AG10803 (cell line): ENCODE data around the gene SLC6A12.
"Not testable (repeated sequence)": the region's sequence is repeated elsewhere in the genome, so short reads cannot be mapped to it uniquely, and the experiment has no call there.

Source experiments
- DNase-seq: peaks from one replicate; pipeline ENCODE4 v3.0.0; 2010; ENCODE audit warnings: low read depth
- H3K4me3 ChIP-seq: 2 replicates; pipeline ENCODE4 v1.5.1; 2011; ENCODE audit warnings: mild to moderate bottlenecking, low read length, control low read depth
- TF ChIP-seq, protein P1 (sequence below): conservative IDR thresholded peaks from 2 replicates; pipeline ENCODE4 v1.5.1; 2011; ENCODE audit warnings: mild to moderate bottlenecking, low read length, control low read depth, inconsistent platforms

SLC6A12 gene

DNA sequence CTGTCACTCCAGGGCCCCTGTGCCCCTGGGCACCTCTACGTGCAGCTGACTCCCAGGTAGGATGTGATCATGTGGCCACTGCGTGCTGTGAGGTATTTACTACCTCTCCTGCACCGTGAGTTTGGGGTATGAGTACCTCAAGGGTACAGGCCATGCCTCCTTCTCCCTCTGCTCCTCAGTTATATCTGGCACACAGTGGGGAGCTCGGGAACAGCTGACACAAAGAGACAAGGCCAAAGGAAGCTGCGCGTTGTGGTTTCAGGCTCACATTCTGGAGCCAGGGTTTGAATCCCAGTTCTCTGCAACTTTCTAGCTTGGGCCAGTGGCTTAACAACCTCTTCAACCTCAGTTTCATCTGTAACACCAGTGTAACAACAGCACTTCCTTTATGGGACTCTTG, 7.8 kb upstream of the SLC6A12 start:
- DNase-seq, result no peak
- TF ChIP-seq, protein P1, sequence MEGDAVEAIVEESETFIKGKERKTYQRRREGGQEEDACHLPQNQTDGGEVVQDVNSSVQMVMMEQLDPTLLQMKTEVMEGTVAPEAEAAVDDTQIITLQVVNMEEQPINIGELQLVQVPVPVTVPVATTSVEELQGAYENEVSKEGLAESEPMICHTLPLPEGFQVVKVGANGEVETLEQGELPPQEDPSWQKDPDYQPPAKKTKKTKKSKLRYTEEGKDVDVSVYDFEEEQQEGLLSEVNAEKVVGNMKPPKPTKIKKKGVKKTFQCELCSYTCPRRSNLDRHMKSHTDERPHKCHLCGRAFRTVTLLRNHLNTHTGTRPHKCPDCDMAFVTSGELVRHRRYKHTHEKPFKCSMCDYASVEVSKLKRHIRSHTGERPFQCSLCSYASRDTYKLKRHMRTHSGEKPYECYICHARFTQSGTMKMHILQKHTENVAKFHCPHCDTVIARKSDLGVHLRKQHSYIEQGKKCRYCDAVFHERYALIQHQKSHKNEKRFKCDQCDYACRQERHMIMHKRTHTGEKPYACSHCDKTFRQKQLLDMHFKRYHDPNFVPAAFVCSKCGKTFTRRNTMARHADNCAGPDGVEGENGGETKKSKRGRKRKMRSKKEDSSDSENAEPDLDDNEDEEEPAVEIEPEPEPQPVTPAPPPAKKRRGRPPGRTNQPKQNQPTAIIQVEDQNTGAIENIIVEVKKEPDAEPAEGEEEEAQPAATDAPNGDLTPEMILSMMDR, result no peak
- H3K4me3 ChIP-seq, result no peak overlapping the region

DNA sequence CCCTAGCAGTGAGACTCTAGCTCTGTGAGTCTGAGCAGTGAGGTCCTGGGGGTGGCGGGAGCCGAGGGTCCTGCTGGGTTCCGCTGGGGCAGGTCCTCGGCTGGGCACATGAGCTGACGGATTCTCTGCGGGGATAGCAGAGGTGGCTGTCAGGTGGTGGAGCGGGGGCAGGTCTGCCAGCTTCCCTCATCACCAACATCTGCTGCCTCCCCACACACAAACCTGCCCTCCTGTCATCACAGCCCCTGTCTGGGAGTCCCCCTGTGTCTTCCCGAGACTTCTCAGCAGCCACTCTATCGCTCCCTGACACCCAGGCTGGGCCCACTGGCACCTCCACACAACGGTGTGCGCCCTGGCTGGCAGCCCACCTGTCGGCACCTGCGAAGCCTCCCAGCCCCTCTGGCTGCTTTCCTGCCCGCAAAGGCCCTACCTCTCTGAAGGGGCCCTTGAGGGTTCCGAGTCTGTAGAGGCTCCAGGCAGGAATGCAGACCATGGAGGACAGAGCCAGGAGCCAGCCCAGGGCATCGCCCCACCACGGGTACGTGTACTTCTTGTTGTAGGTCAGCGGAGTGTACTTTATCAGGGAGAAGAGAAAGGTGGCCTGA, 7.1 kb upstream of the SLC6A12 start:
- TF ChIP-seq, protein P1, result no peak
- H3K4me3 ChIP-seq, result no peak overlapping the region
- DNase-seq, result no peak

DNA sequence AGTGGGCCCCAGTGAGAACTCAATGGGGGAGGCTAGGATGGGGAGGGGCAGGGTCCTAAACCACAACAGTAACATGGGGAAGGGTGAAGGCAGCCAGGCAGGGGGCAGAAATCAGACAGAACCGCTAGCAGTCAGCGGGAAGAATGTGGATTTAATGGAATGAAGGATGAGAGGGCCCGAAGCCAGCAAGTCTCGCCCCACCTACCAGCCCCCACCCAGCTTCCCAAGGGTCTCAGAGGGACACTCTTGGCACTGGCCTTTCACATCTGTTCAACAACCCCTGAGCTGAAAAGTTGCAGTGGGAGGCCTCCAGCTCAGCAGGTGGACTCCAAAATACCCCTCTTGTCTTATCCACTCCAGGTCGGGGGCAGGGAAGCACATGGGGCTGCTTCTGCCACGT, 6.5 kb upstream of the SLC6A12 start:
- no peak overlapping the region for H3K4me3 ChIP-seq
- no peak for DNase-seq
- TF ChIP-seq, protein P1, result no peak

DNA sequence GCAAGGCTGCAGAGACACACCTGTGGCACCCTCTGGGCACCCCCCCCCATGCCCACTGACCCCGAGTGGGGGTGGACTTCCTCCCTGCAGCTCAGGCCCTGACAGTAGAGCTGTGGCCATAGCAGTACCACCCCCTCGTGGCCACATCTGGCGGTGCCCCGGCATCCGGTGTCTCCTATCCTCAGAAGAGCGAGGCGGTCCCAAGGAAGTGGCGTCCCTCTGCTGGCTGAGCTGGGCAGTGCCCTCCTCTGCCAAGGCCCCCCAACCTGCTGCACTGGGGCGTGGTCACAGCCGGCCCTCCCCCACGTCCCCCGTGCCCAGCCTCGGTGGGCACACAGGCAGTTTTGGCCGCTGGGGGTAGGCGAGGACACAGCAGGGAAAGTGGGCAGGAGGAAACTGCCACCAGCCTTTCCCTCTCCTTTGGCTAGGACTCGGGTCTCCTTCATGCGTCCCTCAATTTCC, 6.0 kb upstream of the SLC6A12 start:
- TF ChIP-seq, protein P1, result peak; percentile 51
- no peak overlapping the region for H3K4me3 ChIP-seq
- peak; percentile 37 for DNase-seq

DNA sequence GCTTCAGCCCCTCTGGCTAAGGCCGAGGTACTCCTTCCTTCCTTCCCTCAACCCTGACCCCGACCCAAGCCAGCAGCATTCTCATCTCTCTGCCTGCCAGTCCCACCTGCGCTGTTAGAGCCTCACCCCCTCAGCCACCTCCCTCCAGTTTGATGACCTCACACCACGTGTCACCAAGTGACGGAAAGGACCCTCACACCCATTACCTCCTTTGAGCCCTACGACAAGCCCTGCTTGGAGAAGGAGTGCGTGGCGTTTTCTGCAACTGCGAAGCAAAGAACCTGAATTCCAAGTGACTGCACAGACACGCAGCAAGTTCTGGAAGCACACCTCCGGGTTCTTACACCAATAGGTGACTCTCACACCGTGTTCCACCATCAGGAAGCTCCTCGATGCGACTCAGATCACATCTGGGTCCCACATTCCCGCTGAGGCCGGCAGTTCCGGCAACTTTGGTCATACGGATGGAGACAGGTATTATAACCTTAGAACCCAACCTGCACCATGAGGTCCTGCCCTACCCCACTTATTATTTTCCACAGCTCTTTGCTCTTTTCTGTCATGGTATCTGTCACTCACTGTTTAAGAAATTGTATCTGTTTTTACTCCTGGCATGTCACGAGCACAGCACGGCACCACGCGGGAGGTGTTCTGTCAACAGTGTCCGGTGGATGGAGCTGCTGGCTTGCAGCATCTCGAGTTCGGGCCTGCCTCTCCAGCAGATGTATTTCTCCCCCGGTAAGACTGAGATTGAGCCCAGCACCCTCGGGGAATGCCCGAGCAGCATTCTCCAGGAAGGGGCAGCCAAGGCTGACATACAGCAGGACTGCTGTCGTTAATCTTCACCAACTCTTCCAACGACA, 5.0 kb upstream of the SLC6A12 start:
- DNase-seq, result no peak

DNA sequence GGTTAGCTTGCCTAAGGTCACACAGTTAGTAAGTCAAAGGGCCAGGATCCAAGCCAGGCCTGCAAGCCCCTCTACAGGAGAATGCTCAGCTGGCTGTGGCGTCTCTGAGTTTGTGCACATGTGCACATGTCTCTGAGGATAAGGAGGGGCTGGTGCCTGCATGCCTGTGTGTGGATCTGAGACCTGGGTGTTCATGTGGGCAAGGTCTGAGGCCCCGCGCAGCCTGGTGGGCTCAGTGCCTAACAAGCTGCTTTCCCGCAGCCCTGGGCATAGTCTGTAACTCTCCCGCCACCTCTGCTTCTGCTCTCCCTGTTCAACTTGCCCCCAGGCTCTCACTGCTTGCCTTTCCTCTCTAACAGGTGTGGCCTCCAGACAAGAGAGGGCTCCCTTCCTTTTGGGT, 4.3 kb upstream of the SLC6A12 start:
- no peak overlapping the region for H3K4me3 ChIP-seq
- TF ChIP-seq, protein P1, result no peak
- DNase-seq, result no peak

More for the DNA sequence above, 5.0 kb upstream of the SLC6A12 start:
- TF ChIP-seq, protein P1, result no peak
- H3K4me3 ChIP-seq, result no peak overlapping the region

DNA sequence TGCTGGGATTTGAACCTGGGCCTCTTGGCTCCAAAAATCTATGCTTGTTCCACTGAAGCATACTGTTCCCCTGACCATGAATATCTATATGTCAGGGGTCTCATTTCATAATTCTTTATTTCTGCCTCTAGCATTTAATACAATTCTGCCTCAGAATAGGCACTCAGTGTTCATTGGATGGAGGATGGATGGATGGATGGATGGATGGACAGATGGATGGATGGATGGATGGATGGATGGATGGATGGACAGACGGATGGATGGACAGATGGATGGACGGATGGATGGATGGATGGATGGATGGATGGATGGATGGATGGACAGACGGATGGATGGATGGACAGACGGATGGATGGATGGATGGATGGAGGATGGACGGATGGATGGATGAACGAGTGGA, 3.1 kb upstream of the SLC6A12 start:
- H3K4me3 ChIP-seq, DNase-seq: not testable (repeated sequence)
